Trophoblast cell (in vitro differentiated cells and primary cell): ENCODE measurements around the gene RHPN2.
"Not testable (repeated sequence)": the region's sequence is repeated elsewhere in the genome, so short reads cannot be mapped to it uniquely, and the experiment has no call there.

ENCODE experiments used
- DNase-seq, 2 donors: peaks; one replicate each; pipeline ENCODE4 v3.0.0-alpha.2; 2016
- H2AFZ ChIP-seq: 2 replicates; pipeline ENCODE4 v1.6.1; 2013; ENCODE audit warnings: low read length, moderate library complexity, mild to moderate bottlenecking; ENCODE audit not compliant: insufficient read depth, poor library complexity
- H2AK5ac ChIP-seq: 2 replicates; pipeline ENCODE4 v1.6.1; 2013; ENCODE audit warnings: mild to moderate bottlenecking, low read length
- H2BK120ac ChIP-seq: 2 replicates; pipeline ENCODE4 v1.6.1; 2013; ENCODE audit warnings: low read length, mild to moderate bottlenecking, moderate library complexity; ENCODE audit not compliant: insufficient read depth, poor library complexity
- H2BK12ac ChIP-seq: 2 replicates; pipeline ENCODE4 v1.6.1; 2013; ENCODE audit warnings: mild to moderate bottlenecking, low read length, moderate library complexity
- H2BK5ac ChIP-seq: 2 replicates; pipeline ENCODE4 v1.6.1; 2013; ENCODE audit warnings: low read length, low read depth, moderate library complexity, mild to moderate bottlenecking; ENCODE audit not compliant: poor library complexity
- H3K14ac ChIP-seq: 2 replicates; pipeline ENCODE4 v1.6.1; 2013; ENCODE audit warnings: mild to moderate bottlenecking, low read length
- H3K18ac ChIP-seq: 2 replicates; pipeline ENCODE4 v1.6.1; 2013; ENCODE audit warnings: mild to moderate bottlenecking, low read length
- H3K23ac ChIP-seq: 2 replicates; pipeline ENCODE4 v1.6.1; 2013; ENCODE audit warnings: low read length
- H3K27ac ChIP-seq: 2 replicates; pipeline ENCODE4 v1.5.1; 2013; ENCODE audit warnings: low read depth, mild to moderate bottlenecking, inconsistent platforms, low read length, moderate library complexity
- H3K27me3 ChIP-seq: 2 replicates; pipeline ENCODE4 v1.6.1; 2013; ENCODE audit warnings: inconsistent platforms, mild to moderate bottlenecking, low read length, moderate library complexity; ENCODE audit not compliant: insufficient read depth
- H3K36me3 ChIP-seq, 2 experiments: 1 replicate in 1 of 2; 2 replicates in 1 of 2; pipeline ENCODE4 v1.6.1; 2013; ENCODE audit warnings: low read length in 2 of 2, mild to moderate bottlenecking in 2 of 2, moderate library complexity in 1 of 2; ENCODE audit not compliant: insufficient read depth in 2 of 2, control insufficient read depth in 1 of 2
- H3K4ac ChIP-seq: 2 replicates; pipeline ENCODE4 v1.6.1; 2013; ENCODE audit warnings: low read depth, mild to moderate bottlenecking, low read length, moderate library complexity
- H3K4me1 ChIP-seq, 2 experiments: 1 replicate in 1 of 2; 2 replicates in 1 of 2; pipeline ENCODE4 v1.6.1; 2013; ENCODE audit warnings: low read length in 2 of 2, mild to moderate bottlenecking in 2 of 2, moderate library complexity in 1 of 2; ENCODE audit not compliant: insufficient read depth in 2 of 2, control insufficient read depth in 1 of 2
- H3K4me2 ChIP-seq: 2 replicates; pipeline ENCODE4 v1.6.1; 2013; ENCODE audit warnings: inconsistent platforms, mild to moderate bottlenecking, low read length, moderate library complexity
- H3K4me3 ChIP-seq: 2 replicates; pipeline ENCODE4 v1.5.1; 2013; ENCODE audit warnings: mild to moderate bottlenecking, low read depth, low read length, inconsistent platforms
- H3K79me1 ChIP-seq: one replicate; pipeline ENCODE4 v1.6.1; 2013; ENCODE audit warnings: low read length
- H3K79me2 ChIP-seq: 2 replicates; pipeline ENCODE4 v1.6.1; 2013; ENCODE audit warnings: low read length, mild to moderate bottlenecking; ENCODE audit not compliant: control insufficient read depth, insufficient read depth, poor library complexity
- H3K9ac ChIP-seq: 2 replicates; pipeline ENCODE4 v1.6.1; 2013; ENCODE audit warnings: mild to moderate bottlenecking, low read length
- H3K9me3 ChIP-seq: 2 replicates; pipeline ENCODE4 v1.6.1; 2013; ENCODE audit warnings: low read depth, mild to moderate bottlenecking, control low read depth, inconsistent platforms, low read length; ENCODE audit not compliant: insufficient read depth
- H4K12ac ChIP-seq: 2 replicates; pipeline ENCODE4 v1.6.1; 2013; ENCODE audit warnings: low read depth, mild to moderate bottlenecking, low read length, moderate library complexity
- H4K8ac ChIP-seq: 2 replicates; pipeline ENCODE4 v1.6.1; 2013; ENCODE audit warnings: low read depth, mild to moderate bottlenecking, low read length, moderate library complexity
- H4K91ac ChIP-seq: one replicate; pipeline ENCODE4 v1.6.1; 2013; ENCODE audit warnings: low read depth, mild to moderate bottlenecking, low read length, moderate library complexity
- WGBS: extraction: QIAGEN DNeasy Blood & Tissue Kit; methylation state at CpG from one replicate; pipeline ENCODE4 v1.1.7; 2013; ENCODE audit warnings: missing lambda C conversion rate; ENCODE audit not compliant: insufficient read length, insufficient coverage; ENCODE audit errors: extremely low coverage; 5-methylcytosine and 5-hydroxymethylcytosine counted together

The RHPN2 gene

GRCh38 chr19:32969549-32969948 is 95.1 kb downstream of the RHPN2 start:
- no peak overlapping the region for H3K4me2 ChIP-seq
- no peak overlapping the region for H2AFZ ChIP-seq
- peaks cover 3 to 4% of the 10 kb centered on the region in 2 experiments for H3K4me1 ChIP-seq
- no peak overlapping the region for H2BK5ac ChIP-seq
- H3K23ac ChIP-seq = no peak overlapping the region
- no peak overlapping the region for H2AK5ac ChIP-seq
- H3K27me3 ChIP-seq = no peaks in the 10 kb centered on the region
- H3K36me3 ChIP-seq = peaks cover 11 to 19% of the 10 kb centered on the region in 2 experiments
- no peak overlapping the region for H4K8ac ChIP-seq
- H4K12ac ChIP-seq = no peak overlapping the region
- no peak overlapping the region for H3K18ac ChIP-seq
- H3K4me3 ChIP-seq = no peak overlapping the region
- WGBS = no CpG with 5 or more reads among the region's 10 CpGs
- peaks cover 4% of the 10 kb centered on the region for H3K79me2 ChIP-seq
- H3K27ac ChIP-seq = no peak overlapping the region
- no peak overlapping the region for H4K91ac ChIP-seq
- H3K14ac ChIP-seq = no peak overlapping the region
- DNase-seq = no peak
- H2BK12ac ChIP-seq = no peak overlapping the region
- H3K9me3 ChIP-seq = no peaks in the 10 kb centered on the region
- no peak overlapping the region for H3K9ac ChIP-seq
- peaks cover 3% of the 10 kb centered on the region for H3K79me1 ChIP-seq
- no peak overlapping the region for H2BK120ac ChIP-seq
- H3K4ac ChIP-seq = no peak overlapping the region

GRCh38 chr19:32966750-32967149 is 97.9 kb downstream of the RHPN2 start:
- Histone ChIP-seq H2BK5ac (no peak overlapping the region), H2AFZ (no peak overlapping the region), H3K79me2 (peaks cover 4% of the 10 kb centered on the region), H3K9ac (no peak overlapping the region), H3K27me3 (no peaks in the 10 kb centered on the region), H4K12ac (no peak overlapping the region), H2AK5ac (no peak overlapping the region), H4K8ac (no peak overlapping the region), H3K4me3 (no peak overlapping the region), H3K4me1 (peaks cover 3 to 4% of the 10 kb centered on the region in 2 experiments), H3K9me3 (no peaks in the 10 kb centered on the region), H2BK120ac (no peak overlapping the region), H3K23ac (no peak overlapping the region), H4K91ac (no peak overlapping the region), H3K4me2 (no peak overlapping the region), H3K79me1 (no peaks in the 10 kb centered on the region), H3K36me3 (peaks cover 11 to 29% of the 10 kb centered on the region in 2 experiments), H3K18ac (no peak overlapping the region), H2BK12ac (no peak overlapping the region), H3K27ac (no peak overlapping the region), H3K14ac (no peak overlapping the region), H3K4ac (no peak overlapping the region)
- DNase-seq = no peak
- WGBS = no CpG with 5 or more reads among the region's 9 CpGs

GRCh38 chr19:32945260-32945659 is 119.4 kb downstream of the RHPN2 start:
- Histone ChIP-seq H2BK12ac (no peak overlapping the region), H3K79me2 (no peaks in the 10 kb centered on the region), H3K27ac (no peak overlapping the region), H4K8ac (no peak overlapping the region), H3K4me2 (no peak overlapping the region), H3K4ac (no peak overlapping the region), H3K9ac (no peak overlapping the region), H3K18ac (no peak overlapping the region), H3K4me1 (no peaks in the 10 kb centered on the region), H3K14ac (no peak overlapping the region), H2AK5ac (no peak overlapping the region), H4K12ac (no peak overlapping the region), H3K23ac (no peak overlapping the region), H3K27me3 (no peaks in the 10 kb centered on the region), H3K79me1 (no peaks in the 10 kb centered on the region), H3K4me3 (no peak overlapping the region), H2BK120ac (no peak overlapping the region), H3K9me3 (no peaks in the 10 kb centered on the region), H2BK5ac (no peak overlapping the region), H3K36me3 (peaks cover 22 to 42% of the 10 kb centered on the region in 2 experiments), H4K91ac (no peak overlapping the region), H2AFZ (no peak overlapping the region)
- no CpG with 5 or more reads among the region's 3 CpGs for WGBS
- DNase-seq = no peak

GRCh38 chr19:32941273-32941672 is 123.4 kb downstream of the RHPN2 start:
- H3K27me3 ChIP-seq, H3K79me2 ChIP-seq, H4K12ac ChIP-seq, H2BK120ac ChIP-seq, H3K4me1 ChIP-seq, H3K79me1 ChIP-seq, H3K4me3 ChIP-seq, H2AK5ac ChIP-seq, H2AFZ ChIP-seq, H4K91ac ChIP-seq, H2BK5ac ChIP-seq, DNase-seq, H3K23ac ChIP-seq, H3K18ac ChIP-seq, H3K4ac ChIP-seq, H3K14ac ChIP-seq, H2BK12ac ChIP-seq, H3K9me3 ChIP-seq, H4K8ac ChIP-seq, H3K9ac ChIP-seq, H3K4me2 ChIP-seq, H3K27ac ChIP-seq: not testable (repeated sequence)
- WGBS = no CpG with 5 or more reads among the region's 5 CpGs
- H3K36me3 ChIP-seq = peaks cover 23 to 44% of the 10 kb centered on the region in 2 experiments
